ENCODE measurements around the gene ZNF223. TPM values are rescaled to one million over a fixed set of nuclear protein-coding genes. Genes with fewer than 3 reads are reported as not detected.

ZNF223 gene
- total RNA-seq, 1 experiment from 2014 or later, result 4.8 TPM

- H3K36me3 Mint-ChIP-seq (ENCODE audit: insufficient read depth in 1 of 3, low read depth in 3 of 3), result peaks cover 11 to 19% (median 13%) of the 10 kb centered on the region in 3 experiments
- H3K4me2 ChIP-seq (ENCODE audit: insufficient read depth, insufficient read length, low read length), result peak overlapping the region; percentile 93
- TF ChIP-seq CTCF (conservative IDR thresholded peaks at IDR 0.05), result no peak
Measured at GRCh38 chr19:44050740-44051649, 841 bp upstream of the ZNF223 start.

More at GRCh38 chr19:44050740-44051649, 841 bp upstream of the ZNF223 start:
- H3K27me3 ChIP-seq (ENCODE audit: insufficient read depth, low read length), result no peaks in the 10 kb centered on the region
- no peak overlapping the region for H3K4ac ChIP-seq (ENCODE audit: low read depth, low read length)
- H4K20me1 ChIP-seq (ENCODE audit: control insufficient read depth, insufficient read depth, insufficient read length), result no peaks in the 10 kb centered on the region
- H2BK15ac ChIP-seq (ENCODE audit: low read depth, low read length), result no peak overlapping the region
- H3K9ac ChIP-seq (ENCODE audit: extremely low read depth, insufficient read length, low read length), result no peak overlapping the region
- no peak overlapping the region for H3T11ph ChIP-seq (ENCODE audit: low read length)
- H2BK120ac ChIP-seq (ENCODE audit: low read depth, low read length, poor library complexity, severe bottlenecking), result no peak overlapping the region
- H2BK12ac ChIP-seq (ENCODE audit: insufficient read length, low read depth, low read length), result no peak overlapping the region
- no peaks in the 10 kb centered on the region for H3K9me3 ChIP-seq (ENCODE audit: control insufficient read depth, low read depth, low read length)
- DNase-seq, result peak; percentile 37
- Mint-ChIP-seq H3K27ac (no peak overlapping the region), H3K27me3 (ENCODE audit: low read depth) (peaks cover 21% of the 10 kb centered on the region), H3K4me3 (peak overlapping the region; percentile 99 to 100), H3K9me3 (peaks cover 4 to 31% of the 10 kb centered on the region in 2 experiments; a peak in 4 of 5 replicates), H3K4me1 (peaks cover 4 to 9% of the 10 kb centered on the region in 2 experiments)
- no peak overlapping the region for H2AK5ac ChIP-seq (ENCODE audit: insufficient read length, low read length)
- no peak overlapping the region for H2BK20ac ChIP-seq (ENCODE audit: low read depth, low read length, poor library complexity, severe bottlenecking)
- H4K91ac ChIP-seq (ENCODE audit: insufficient read length, low read depth, low read length), result no peak overlapping the region
- no peak overlapping the region for H4K5ac ChIP-seq (ENCODE audit: insufficient read length, low read depth, low read length)
- no peak overlapping the region for H4K8ac ChIP-seq (replicated peaks; ENCODE audit: insufficient read length, low read depth, low read length)
- H2AFZ ChIP-seq (ENCODE audit: low read length), result peak overlapping the region; percentile 26
- no peak overlapping the region for H3K18ac ChIP-seq (ENCODE audit: insufficient read length, low read depth, low read length)
- no peak overlapping the region for H3K27ac ChIP-seq (ENCODE audit: insufficient read length, low read depth, low read length)
- H3K79me2 ChIP-seq (ENCODE audit: insufficient read depth, low read length), result no peaks in the 10 kb centered on the region
- no CpG with 5 or more reads among the region's 21 CpGs for WGBS (ENCODE audit: extremely low coverage, insufficient read length, low lambda C conversion rate)
- H2BK5ac ChIP-seq (ENCODE audit: insufficient read length, low read length), result no peak overlapping the region
- no peak overlapping the region for H3K56ac ChIP-seq (ENCODE audit: insufficient read length, low read depth, low read length)
- H3K14ac ChIP-seq (ENCODE audit: insufficient read depth, low read length), result no peak overlapping the region
- H3K23me2 ChIP-seq (ENCODE audit: insufficient read length, low read depth, low read length, poor library complexity, severe bottlenecking), result peaks cover 14% of the 10 kb centered on the region
- H3K23ac ChIP-seq (ENCODE audit: insufficient read length, low read depth, low read length), result no peak overlapping the region
- H3K4me1 ChIP-seq (ENCODE audit: insufficient read depth, low read length), result 0 out of 2 replicates have a peak, but pooled peaks cover 2% of the 10 kb centered on the region
- no peaks in the 10 kb centered on the region for H3K79me1 ChIP-seq (ENCODE audit: insufficient read depth, low read depth, low read length, poor library complexity, severe bottlenecking)

All from H9 (cell line).